HEK293 (cell line): Measurements from ENCODE around the gene GTPBP10.

Source experiments
- ZNF114 ChIP-seq: fragments of 450-650 bp; formaldehyde crosslinking; IDR thresholded peaks from 2 replicates; pipeline ENCODE4 v1.5.0; 2017; ENCODE audit warnings: missing biosample characterization, missing genetic modification characterization
- ZNF140 ChIP-seq: fragments of 450-650 bp; formaldehyde crosslinking; IDR thresholded peaks from 2 replicates; pipeline ENCODE4 v1.5.1; 2016; ENCODE audit warnings: missing biosample characterization, missing genetic modification characterization
- ZNF174 ChIP-seq: fragments of 450-650 bp; formaldehyde crosslinking; IDR thresholded peaks from 2 replicates; pipeline ENCODE4 v1.5.0; 2017; ENCODE audit warnings: missing biosample characterization, mild to moderate bottlenecking, missing genetic modification characterization
- ZNF302 ChIP-seq: fragments of 450-650 bp; formaldehyde crosslinking; IDR thresholded peaks from 2 replicates; pipeline ENCODE4 v1.5.1; 2016; ENCODE audit warnings: missing biosample characterization, missing genetic modification characterization, low read depth
- ZNF558 ChIP-seq: fragments of 450-650 bp; formaldehyde crosslinking; IDR thresholded peaks from 2 replicates; pipeline ENCODE4 v1.5.1; 2016; ENCODE audit warnings: missing biosample characterization, missing genetic modification characterization
- ZNF791 ChIP-seq: fragments of 450-650 bp; formaldehyde crosslinking; IDR thresholded peaks from 2 replicates; pipeline ENCODE4 v1.5.1; 2016; ENCODE audit warnings: missing biosample characterization, missing genetic modification characterization
- TF ChIP-seq, protein P1 (sequence below): fragments of 450-650 bp; formaldehyde crosslinking; IDR thresholded peaks from 2 replicates; pipeline ENCODE4 v1.5.1; 2016; ENCODE audit warnings: missing biosample characterization, missing genetic modification characterization
- TF ChIP-seq, protein P2 (sequence below): fragments of 450-650 bp; formaldehyde crosslinking; IDR thresholded peaks from 2 replicates; pipeline ENCODE4 v1.5.1; 2016; ENCODE audit warnings: missing biosample characterization, missing genetic modification characterization

GRCh38 chr7:90351987-90352386, 5.5 kb downstream of the GTPBP10 start:
- no peak for TF ChIP-seq ZNF174 (tag by site-specific recombination)
- TF ChIP-seq ZNF140 (tag by site-specific recombination) = no peak
- TF ChIP-seq, protein P1, sequence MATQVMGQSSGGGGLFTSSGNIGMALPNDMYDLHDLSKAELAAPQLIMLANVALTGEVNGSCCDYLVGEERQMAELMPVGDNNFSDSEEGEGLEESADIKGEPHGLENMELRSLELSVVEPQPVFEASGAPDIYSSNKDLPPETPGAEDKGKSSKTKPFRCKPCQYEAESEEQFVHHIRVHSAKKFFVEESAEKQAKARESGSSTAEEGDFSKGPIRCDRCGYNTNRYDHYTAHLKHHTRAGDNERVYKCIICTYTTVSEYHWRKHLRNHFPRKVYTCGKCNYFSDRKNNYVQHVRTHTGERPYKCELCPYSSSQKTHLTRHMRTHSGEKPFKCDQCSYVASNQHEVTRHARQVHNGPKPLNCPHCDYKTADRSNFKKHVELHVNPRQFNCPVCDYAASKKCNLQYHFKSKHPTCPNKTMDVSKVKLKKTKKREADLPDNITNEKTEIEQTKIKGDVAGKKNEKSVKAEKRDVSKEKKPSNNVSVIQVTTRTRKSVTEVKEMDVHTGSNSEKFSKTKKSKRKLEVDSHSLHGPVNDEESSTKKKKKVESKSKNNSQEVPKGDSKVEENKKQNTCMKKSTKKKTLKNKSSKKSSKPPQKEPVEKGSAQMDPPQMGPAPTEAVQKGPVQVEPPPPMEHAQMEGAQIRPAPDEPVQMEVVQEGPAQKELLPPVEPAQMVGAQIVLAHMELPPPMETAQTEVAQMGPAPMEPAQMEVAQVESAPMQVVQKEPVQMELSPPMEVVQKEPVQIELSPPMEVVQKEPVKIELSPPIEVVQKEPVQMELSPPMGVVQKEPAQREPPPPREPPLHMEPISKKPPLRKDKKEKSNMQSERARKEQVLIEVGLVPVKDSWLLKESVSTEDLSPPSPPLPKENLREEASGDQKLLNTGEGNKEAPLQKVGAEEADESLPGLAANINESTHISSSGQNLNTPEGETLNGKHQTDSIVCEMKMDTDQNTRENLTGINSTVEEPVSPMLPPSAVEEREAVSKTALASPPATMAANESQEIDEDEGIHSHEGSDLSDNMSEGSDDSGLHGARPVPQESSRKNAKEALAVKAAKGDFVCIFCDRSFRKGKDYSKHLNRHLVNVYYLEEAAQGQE (tag by site-specific recombination) = no peak
- TF ChIP-seq ZNF114 (tag by site-specific recombination) = no peak
- TF ChIP-seq ZNF791 (tag by site-specific recombination) = no peak
- TF ChIP-seq, protein P2, sequence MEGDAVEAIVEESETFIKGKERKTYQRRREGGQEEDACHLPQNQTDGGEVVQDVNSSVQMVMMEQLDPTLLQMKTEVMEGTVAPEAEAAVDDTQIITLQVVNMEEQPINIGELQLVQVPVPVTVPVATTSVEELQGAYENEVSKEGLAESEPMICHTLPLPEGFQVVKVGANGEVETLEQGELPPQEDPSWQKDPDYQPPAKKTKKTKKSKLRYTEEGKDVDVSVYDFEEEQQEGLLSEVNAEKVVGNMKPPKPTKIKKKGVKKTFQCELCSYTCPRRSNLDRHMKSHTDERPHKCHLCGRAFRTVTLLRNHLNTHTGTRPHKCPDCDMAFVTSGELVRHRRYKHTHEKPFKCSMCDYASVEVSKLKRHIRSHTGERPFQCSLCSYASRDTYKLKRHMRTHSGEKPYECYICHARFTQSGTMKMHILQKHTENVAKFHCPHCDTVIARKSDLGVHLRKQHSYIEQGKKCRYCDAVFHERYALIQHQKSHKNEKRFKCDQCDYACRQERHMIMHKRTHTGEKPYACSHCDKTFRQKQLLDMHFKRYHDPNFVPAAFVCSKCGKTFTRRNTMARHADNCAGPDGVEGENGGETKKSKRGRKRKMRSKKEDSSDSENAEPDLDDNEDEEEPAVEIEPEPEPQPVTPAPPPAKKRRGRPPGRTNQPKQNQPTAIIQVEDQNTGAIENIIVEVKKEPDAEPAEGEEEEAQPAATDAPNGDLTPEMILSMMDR (tag by site-specific recombination) = no peak
- TF ChIP-seq ZNF558 (tag by site-specific recombination) = no peak
- no peak for TF ChIP-seq ZNF302
